ENCODE results near the gene RGS17.

The RGS17 gene

GRCh38 chr6:153162172-153162571 is 31.1 kb upstream of the RGS17 start:
- Histone ChIP-seq H3K4me3 (ENCODE audit: low read length, poor library complexity, severe bottlenecking) (no peak overlapping the region), H3K4me1 (ENCODE audit: insufficient read depth, low read length, poor library complexity, severe bottlenecking) (no peaks in the 10 kb centered on the region), H2AFZ (ENCODE audit: low read length) (no peak overlapping the region), H3K9ac (ENCODE audit: low read depth, low read length, poor library complexity, severe bottlenecking) (no peak overlapping the region), H3K4me2 (ENCODE audit: low read depth, low read length, poor library complexity, severe bottlenecking) (no peak overlapping the region), H3K27me3 (ENCODE audit: insufficient read depth, low read length, poor library complexity, severe bottlenecking) (no peaks in the 10 kb centered on the region), H3K79me2 (ENCODE audit: insufficient read depth, low read length) (no peaks in the 10 kb centered on the region), H3K9me3 (ENCODE audit: insufficient read depth, low read depth, low read length) (no peaks in the 10 kb centered on the region), H3K9me2 (replicated peaks; ENCODE audit: low read depth, low read length) (no peaks in the 10 kb centered on the region), H3F3A (ENCODE audit: low read depth) (no peaks in the 10 kb centered on the region), H3K36me3 (ENCODE audit: insufficient read depth, low read length) (no peaks in the 10 kb centered on the region), H4K20me1 (ENCODE audit: insufficient read depth, low read length, poor library complexity, severe bottlenecking) (no peaks in the 10 kb centered on the region)
- TF ChIP-seq CTCF (conservative IDR thresholded peaks at IDR 0.05; ENCODE audit: low read length) (no peak), EZH2phosphoT487 (IDR thresholded peaks at IDR 0.05; ENCODE audit: borderline replicate concordance) (no peak)

GRCh38 chr6:153160221-153160620 is 29.1 kb upstream of the RGS17 start:
- TF ChIP-seq EZH2phosphoT487 (IDR thresholded peaks at IDR 0.05; ENCODE audit: borderline replicate concordance) (no peak), CTCF (conservative IDR thresholded peaks at IDR 0.05; ENCODE audit: low read length) (no peak)
- Histone ChIP-seq H4K20me1 (ENCODE audit: insufficient read depth, low read length, poor library complexity, severe bottlenecking) (no peaks in the 10 kb centered on the region), H3K36me3 (ENCODE audit: insufficient read depth, low read length) (no peaks in the 10 kb centered on the region), H2AFZ (ENCODE audit: low read length) (no peak overlapping the region), H3K9ac (ENCODE audit: low read depth, low read length, poor library complexity, severe bottlenecking) (no peak overlapping the region), H3K27me3 (ENCODE audit: insufficient read depth, low read length, poor library complexity, severe bottlenecking) (no peaks in the 10 kb centered on the region), H3K4me2 (ENCODE audit: low read depth, low read length, poor library complexity, severe bottlenecking) (no peak overlapping the region), H3K9me3 (ENCODE audit: insufficient read depth, low read depth, low read length) (no peaks in the 10 kb centered on the region), H3K4me3 (ENCODE audit: low read length, poor library complexity, severe bottlenecking) (no peak overlapping the region), H3F3A (ENCODE audit: low read depth) (no peaks in the 10 kb centered on the region), H3K4me1 (ENCODE audit: insufficient read depth, low read length, poor library complexity, severe bottlenecking) (no peaks in the 10 kb centered on the region), H3K9me2 (replicated peaks; ENCODE audit: low read depth, low read length) (no peaks in the 10 kb centered on the region), H3K79me2 (ENCODE audit: insufficient read depth, low read length) (no peaks in the 10 kb centered on the region)

- TF ChIP-seq CTCF (conservative IDR thresholded peaks at IDR 0.05; ENCODE audit: low read length), result no peak
- TF ChIP-seq EZH2phosphoT487 (IDR thresholded peaks at IDR 0.05; ENCODE audit: borderline replicate concordance), result no peak
- Histone ChIP-seq H3F3A (ENCODE audit: low read depth) (no peaks in the 10 kb centered on the region), H4K20me1 (ENCODE audit: insufficient read depth, low read length, poor library complexity, severe bottlenecking) (no peaks in the 10 kb centered on the region), H3K4me3 (ENCODE audit: low read length, poor library complexity, severe bottlenecking) (no peak overlapping the region), H3K4me1 (ENCODE audit: insufficient read depth, low read length, poor library complexity, severe bottlenecking) (no peaks in the 10 kb centered on the region), H2AFZ (ENCODE audit: low read length) (no peak overlapping the region), H3K9me2 (replicated peaks; ENCODE audit: low read depth, low read length) (no peaks in the 10 kb centered on the region), H3K4me2 (ENCODE audit: low read depth, low read length, poor library complexity, severe bottlenecking) (no peak overlapping the region), H3K27me3 (ENCODE audit: insufficient read depth, low read length, poor library complexity, severe bottlenecking) (no peaks in the 10 kb centered on the region), H3K9ac (ENCODE audit: low read depth, low read length, poor library complexity, severe bottlenecking) (no peak overlapping the region), H3K36me3 (ENCODE audit: insufficient read depth, low read length) (no peaks in the 10 kb centered on the region), H3K9me3 (ENCODE audit: insufficient read depth, low read depth, low read length) (no peaks in the 10 kb centered on the region), H3K79me2 (ENCODE audit: insufficient read depth, low read length) (no peaks in the 10 kb centered on the region)
These were observed 19.8 kb upstream of the RGS17 start for GRCh38 chr6:153150752-153151440.
